H9 (cell line): ENCODE data around the gene SEC22C. TPM values are rescaled to one million over a fixed set of nuclear protein-coding genes. Genes with fewer than 3 reads are reported as not detected.

Experiments
- DNase-seq: peaks from one replicate; pipeline ENCODE4 v3.0.0-alpha.2; 2017
- H2AFZ ChIP-seq: one replicate; pipeline ENCODE4 v1.6.1; 2013; ENCODE audit warnings: mild to moderate bottlenecking, low read length, control low read depth, moderate library complexity
- H2AK5ac ChIP-seq: 2 replicates; pipeline ENCODE4 v1.6.1; 2013; ENCODE audit warnings: low read length, control low read depth, mixed read lengths; ENCODE audit not compliant: insufficient read length
- H2BK120ac ChIP-seq: one replicate; pipeline ENCODE4 v1.6.1; 2013; ENCODE audit warnings: low read depth, mild to moderate bottlenecking, low read length, control low read depth, inconsistent platforms; ENCODE audit not compliant: poor library complexity, severe bottlenecking
- H2BK12ac ChIP-seq: 2 replicates; pipeline ENCODE4 v1.6.1; 2013; ENCODE audit warnings: low read length, control low read depth, mixed read lengths, low read depth; ENCODE audit not compliant: insufficient read length
- H2BK15ac ChIP-seq: 2 replicates; pipeline ENCODE4 v1.6.1; 2013; ENCODE audit warnings: low read depth, low read length, control low read depth
- H2BK20ac ChIP-seq: one replicate; pipeline ENCODE4 v1.6.1; 2013; ENCODE audit warnings: low read depth, mild to moderate bottlenecking, low read length, control low read depth, inconsistent platforms; ENCODE audit not compliant: poor library complexity, severe bottlenecking
- H2BK5ac ChIP-seq: 2 replicates; pipeline ENCODE4 v1.6.1; 2013; ENCODE audit warnings: low read length, control low read depth, mixed read lengths; ENCODE audit not compliant: insufficient read length
- H3K14ac ChIP-seq: 2 replicates; pipeline ENCODE4 v1.6.1; 2013; ENCODE audit warnings: low read length, control low read depth; ENCODE audit not compliant: insufficient read depth
- H3K18ac ChIP-seq: 2 replicates; pipeline ENCODE4 v1.6.1; 2013; ENCODE audit warnings: low read depth, mild to moderate bottlenecking, mixed read lengths, low read length, control low read depth; ENCODE audit not compliant: insufficient read length
- H3K23ac ChIP-seq: 2 replicates; pipeline ENCODE4 v1.6.1; 2013; ENCODE audit warnings: low read length, control low read depth, mixed read lengths, low read depth; ENCODE audit not compliant: insufficient read length
- H3K23me2 ChIP-seq: 2 replicates; pipeline ENCODE4 v1.6.1; 2013; ENCODE audit warnings: low read depth, mild to moderate bottlenecking, mixed read lengths, low read length, control low read depth; ENCODE audit not compliant: insufficient read length, poor library complexity, severe bottlenecking
- H3K27ac ChIP-seq: 2 replicates; pipeline ENCODE4 v1.5.1; 2013; ENCODE audit warnings: low read length, control low read depth, mixed read lengths, low read depth; ENCODE audit not compliant: insufficient read length
- H3K27me3 ChIP-seq: 2 replicates; pipeline ENCODE4 v1.6.1; 2013; ENCODE audit warnings: low read length, control low read depth, inconsistent platforms; ENCODE audit not compliant: insufficient read depth
- H3K4ac ChIP-seq: 2 replicates; pipeline ENCODE4 v1.6.1; 2013; ENCODE audit warnings: low read depth, mild to moderate bottlenecking, control low read depth, inconsistent platforms, low read length, moderate library complexity
- H3K4me1 ChIP-seq: 2 replicates; pipeline ENCODE4 v1.6.1; 2013; ENCODE audit warnings: low read length, control low read depth, inconsistent platforms; ENCODE audit not compliant: insufficient read depth
- H3K4me2 ChIP-seq: 2 replicates; pipeline ENCODE4 v1.6.1; 2013; ENCODE audit warnings: low read length, control low read depth, mixed read lengths; ENCODE audit not compliant: insufficient read length, insufficient read depth
- H3K56ac ChIP-seq: 2 replicates; pipeline ENCODE4 v1.6.1; 2013; ENCODE audit warnings: low read depth, mild to moderate bottlenecking, mixed read lengths, low read length, control low read depth; ENCODE audit not compliant: insufficient read length
- H3K79me1 ChIP-seq: 2 replicates; pipeline ENCODE4 v1.6.1; 2013; ENCODE audit warnings: low read depth, mild to moderate bottlenecking, moderate library complexity, low read length, control low read depth, inconsistent platforms; ENCODE audit not compliant: insufficient read depth, poor library complexity, severe bottlenecking
- H3K79me2 ChIP-seq: 2 replicates; pipeline ENCODE4 v1.6.1; 2013; ENCODE audit warnings: low read length, control low read depth, inconsistent platforms; ENCODE audit not compliant: insufficient read depth
- H3K9ac ChIP-seq: 2 replicates; pipeline ENCODE4 v1.6.1; 2013; ENCODE audit warnings: low read length, control low read depth, mixed read lengths; ENCODE audit not compliant: insufficient read length; ENCODE audit errors: extremely low read depth
- H3K9me3 ChIP-seq: one replicate; pipeline ENCODE4 v1.6.1; 2013; ENCODE audit warnings: low read depth, low read length, inconsistent platforms; ENCODE audit not compliant: control insufficient read depth
- H3T11ph ChIP-seq: one replicate; pipeline ENCODE4 v1.6.1; 2013; ENCODE audit warnings: mild to moderate bottlenecking, low read length, control low read depth, inconsistent platforms
- H4K20me1 ChIP-seq: one replicate; pipeline ENCODE4 v1.6.1; 2013; ENCODE audit not compliant: control insufficient read depth, insufficient read length, insufficient read depth
- H4K5ac ChIP-seq: 2 replicates; pipeline ENCODE4 v1.6.1; 2013; ENCODE audit warnings: low read depth, mild to moderate bottlenecking, mixed read lengths, low read length, control low read depth; ENCODE audit not compliant: insufficient read length
- H4K8ac ChIP-seq: replicated peaks from 2 replicates; pipeline ENCODE4 v1.6.1; 2013; ENCODE audit warnings: low read length, control low read depth, mixed read lengths, low read depth; ENCODE audit not compliant: insufficient read length
- H4K91ac ChIP-seq: 2 replicates; pipeline ENCODE4 v1.6.1; 2013; ENCODE audit warnings: low read depth, mild to moderate bottlenecking, moderate library complexity, mixed read lengths, low read length, control low read depth; ENCODE audit not compliant: insufficient read length
- H3K27ac Mint-ChIP-seq, 3 experiments: 2 replicates in 2 of 3; 3 replicates in 1 of 3; pipeline ENCODE4 v1.8.0; 2020 to 2021; ENCODE audit warnings: mixed read lengths in 3 of 3, mild to moderate bottlenecking in 1 of 3, moderate library complexity in 1 of 3
- H3K27me3 Mint-ChIP-seq: 2 replicates; pipeline ENCODE4 v1.8.0; 2021; ENCODE audit warnings: low read depth, mild to moderate bottlenecking, moderate library complexity, mixed read lengths
- H3K36me3 Mint-ChIP-seq, 3 experiments: 2 replicates in 2 of 3; 3 replicates in 1 of 3; pipeline ENCODE4 v1.8.0; 2020 to 2021; ENCODE audit warnings: low read depth in 3 of 3, mixed read lengths in 3 of 3; ENCODE audit not compliant: insufficient read depth in 1 of 3
- H3K4me1 Mint-ChIP-seq, 2 experiments: 2 replicates each; pipeline ENCODE4 v1.8.0; 2020; ENCODE audit warnings: mixed read lengths in 2 of 2
- H3K4me3 Mint-ChIP-seq, 2 experiments: 2 replicates in 1 of 2; 3 replicates in 1 of 2; pipeline ENCODE4 v1.8.0; 2020 to 2021; ENCODE audit warnings: mild to moderate bottlenecking in 2 of 2, mixed read lengths in 2 of 2, moderate library complexity in 1 of 2
- H3K9me3 Mint-ChIP-seq, 2 experiments: 2 replicates in 1 of 2; 3 replicates in 1 of 2; pipeline ENCODE4 v1.8.0; 2020; ENCODE audit warnings: mild to moderate bottlenecking in 2 of 2, mixed read lengths in 2 of 2, moderate library complexity in 1 of 2
- CTCF ChIP-seq: fragments of 200-600 bp; sonication (generic); conservative IDR thresholded peaks from 3 replicates; pipeline ENCODE4 v1.8.0; 2021; ENCODE audit warnings: antibody characterized with exemption, mild to moderate bottlenecking
- WGBS: extraction: QIAGEN DNeasy Blood & Tissue Kit; methylation state at CpG from one replicate; pipeline ENCODE4 v1.1.7; 2013; ENCODE audit warnings: missing lambda C conversion rate, low lambda C conversion rate, mixed read lengths; ENCODE audit not compliant: insufficient read length; ENCODE audit errors: extremely low coverage; 5-methylcytosine and 5-hydroxymethylcytosine counted together
- total RNA-seq: library from RNA; stranded (reverse); gene quantifications from 2 replicates; pipeline ENCODE4 v1.2.1, GENCODE V29; 2021

The SEC22C gene
- total RNA-seq, 1 experiment from 2014 or later = 28.2 TPM

- Histone ChIP-seq H3K23ac (no peak overlapping the region), H2BK12ac (no peak overlapping the region), H2AK5ac (no peak overlapping the region), H3T11ph (no peak overlapping the region), H3K9me3 (no peaks in the 10 kb centered on the region), H3K23me2 (peaks cover 18% of the 10 kb centered on the region), H3K18ac (no peak overlapping the region), H4K5ac (no peak overlapping the region), H3K56ac (no peak overlapping the region), H4K20me1 (no peaks in the 10 kb centered on the region), H2BK15ac (no peak overlapping the region), H3K4me2 (peak overlapping the region; percentile 59), H3K14ac (no peak overlapping the region; the same call in 1 of the 2 replicates), H2BK20ac (no peak overlapping the region), H3K9ac (no peak overlapping the region), H3K79me2 (no peaks in the 10 kb centered on the region), H2BK120ac (no peak overlapping the region), H3K27me3 (peaks cover 20% of the 10 kb centered on the region; the same call in 1 of the 2 replicates), H4K91ac (no peak overlapping the region), H2AFZ (no peak overlapping the region), H3K79me1 (no peaks in the 10 kb centered on the region), H3K4ac (no peak overlapping the region), H3K27ac (no peak overlapping the region), H4K8ac (no peak overlapping the region), H3K4me1 (peaks cover 7% of the 10 kb centered on the region; the same call in 1 of the 2 replicates), H2BK5ac (no peak overlapping the region)
- no CpG with 5 or more reads among the region's 4 CpGs for WGBS
- no peaks in the 10 kb centered on the region for H3K9me3 Mint-ChIP-seq
- TF ChIP-seq CTCF = no peak
- peaks cover 54% of the 10 kb centered on the region for H3K27me3 Mint-ChIP-seq
- no peak overlapping the region for H3K27ac Mint-ChIP-seq
- H3K4me1 Mint-ChIP-seq = peaks cover 36 to 43% of the 10 kb centered on the region in 2 experiments
- H3K4me3 Mint-ChIP-seq = peak overlapping the region; percentile 68 to 81
- DNase-seq = no peak
- H3K36me3 Mint-ChIP-seq = no peaks in the 10 kb centered on the region
Measured at GRCh38 chr3:42503251-42503924, 78.4 kb downstream of the SEC22C start.
